GM18519 (cell line): ENCODE results near the gene KRT82.
"Not testable (repeated sequence)": the region's sequence is repeated elsewhere in the genome, so short reads cannot be mapped to it uniquely, and the experiment has no call there.

ENCODE experiments used
- ATAC-seq: cut with Tn5 transposase; IDR thresholded peaks from one replicate; pipeline ENCODE4 v1.9.1; 2021; ENCODE audit warnings: mild to moderate bottlenecking, moderate library complexity; ENCODE audit not compliant: unreplicated experiment, low FRiP score

KRT82 gene

GRCh38 chr12:52347551-52348510 lies 58.3 kb downstream of the KRT82 start:
- ATAC-seq, result no peak

GRCh38 chr12:52347016-52347415 lies 59.1 kb downstream of the KRT82 start:
- ATAC-seq, result no peak

DNA sequence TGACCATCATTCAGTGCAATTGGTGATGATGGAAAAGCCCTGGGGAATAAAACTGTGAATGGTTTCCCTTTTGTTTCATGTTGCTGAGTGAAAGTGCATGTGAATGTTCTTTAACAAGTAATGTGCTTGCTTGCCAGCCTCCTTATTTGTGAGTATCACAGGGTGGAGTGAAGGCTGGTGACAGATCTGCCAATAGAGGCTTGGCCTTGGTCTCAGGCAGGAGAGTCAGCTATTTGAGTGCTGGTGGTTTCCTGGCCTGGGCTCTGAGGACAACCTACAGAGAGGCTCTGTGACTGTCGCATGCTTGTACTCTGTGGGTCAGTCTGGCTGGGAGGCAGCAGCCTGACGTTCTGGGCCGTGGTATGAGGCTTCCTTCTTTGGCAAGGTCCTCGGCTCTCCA lies 59.5 kb downstream of the KRT82 start:
- no peak for ATAC-seq

DNA sequence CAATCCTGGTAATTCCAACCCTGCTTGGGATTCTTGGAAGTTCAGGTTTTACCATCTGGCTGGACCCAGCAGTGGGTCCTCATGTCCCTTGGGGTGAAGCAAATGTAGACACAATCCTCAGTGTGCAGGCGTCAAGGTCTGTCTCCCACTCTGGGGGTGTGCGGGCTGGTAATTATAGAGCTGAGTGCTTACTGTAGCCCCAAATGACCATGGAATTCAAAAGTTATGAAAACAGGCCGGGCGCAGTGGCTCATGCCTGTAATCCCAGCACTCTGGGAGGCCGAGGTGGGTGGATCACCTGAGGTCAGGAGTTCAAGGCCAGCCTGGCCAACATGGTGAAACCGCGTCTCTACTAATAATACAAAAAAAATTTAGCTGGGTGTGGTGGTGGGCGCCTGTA lies 61.1 kb downstream of the KRT82 start:
- not testable (repeated sequence) for ATAC-seq

GRCh38 chr12:52344111-52344510 lies 62.0 kb downstream of the KRT82 start:
- ATAC-seq, result no peak
